Ovary (tissue), 3 donors: ENCODE measurements around the gene TUFT1.

Experiments used
- CTCF ChIP-seq, 3 donors: fragments of 450-650 bp in 2 of 3; fragments of 200-600 bp in 1 of 3; IDR thresholded peaks; one replicate each; pipeline versions ENCODE4 v1.5.1 to v1.8.0; 2016 to 2022; ENCODE audit warnings: antibody characterized with exemption in 3 of 3, mild to moderate bottlenecking in 1 of 3
- EP300 ChIP-seq: sonication (generic); formaldehyde crosslinking; IDR thresholded peaks from one replicate; pipeline ENCODE4 v1.6.1; 2017; ENCODE audit warnings: antibody characterized with exemption
- donor health status: DM: no; HTN: no; CAD: no.

- TF ChIP-seq EP300: no peak
- TF ChIP-seq CTCF (IDR thresholded peaks at IDR 0.05): no peak
Measured at GRCh38 chr1:151620286-151620685, 80.2 kb downstream of the TUFT1 start.
